Esophagus squamous epithelium (tissue), 4 donors: ENCODE measurements around the gene REX1BD.

Experiments used
- POLR2A ChIP-seq, 4 donors: fragments of 450-650 bp; IDR thresholded peaks; one replicate each; pipeline ENCODE4 v1.6.1; 2017; ENCODE audit warnings: antibody characterized with exemption in 4 of 4, mild to moderate bottlenecking in 4 of 4, moderate library complexity in 3 of 4
- TF ChIP-seq, protein P1 (sequence below), 6 experiments: fragments of 450-650 bp in 4 of 6; fragments of 200-600 bp in 2 of 6; sonication (generic) in 2 of 6; IDR thresholded peaks; one replicate each; pipeline ENCODE4 v1.5.1; 2016 to 2019; ENCODE audit warnings: antibody characterized with exemption in 6 of 6, mild to moderate bottlenecking in 4 of 6, moderate library complexity in 4 of 6

DNA sequence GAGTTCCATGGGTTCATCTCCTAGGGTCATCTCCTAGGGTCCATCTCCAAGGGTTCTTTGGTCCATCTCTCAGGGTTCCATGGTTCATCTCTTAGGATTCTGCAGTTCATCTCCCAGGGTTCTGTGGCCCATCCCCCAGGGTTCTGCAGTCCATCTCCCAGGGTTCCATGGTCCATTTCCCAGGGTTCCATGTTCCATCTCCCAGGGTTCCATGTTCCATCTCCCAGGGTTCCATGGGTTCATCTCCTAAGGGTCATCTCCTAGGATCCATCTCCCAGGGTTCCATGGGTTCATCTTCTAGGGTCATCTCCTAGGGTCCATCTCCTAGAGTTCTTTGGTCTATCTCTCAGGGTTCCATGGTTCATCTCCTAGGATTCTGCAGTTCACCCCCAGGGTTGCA, 29.0 kb downstream of the REX1BD start:
- TF ChIP-seq, protein P1, sequence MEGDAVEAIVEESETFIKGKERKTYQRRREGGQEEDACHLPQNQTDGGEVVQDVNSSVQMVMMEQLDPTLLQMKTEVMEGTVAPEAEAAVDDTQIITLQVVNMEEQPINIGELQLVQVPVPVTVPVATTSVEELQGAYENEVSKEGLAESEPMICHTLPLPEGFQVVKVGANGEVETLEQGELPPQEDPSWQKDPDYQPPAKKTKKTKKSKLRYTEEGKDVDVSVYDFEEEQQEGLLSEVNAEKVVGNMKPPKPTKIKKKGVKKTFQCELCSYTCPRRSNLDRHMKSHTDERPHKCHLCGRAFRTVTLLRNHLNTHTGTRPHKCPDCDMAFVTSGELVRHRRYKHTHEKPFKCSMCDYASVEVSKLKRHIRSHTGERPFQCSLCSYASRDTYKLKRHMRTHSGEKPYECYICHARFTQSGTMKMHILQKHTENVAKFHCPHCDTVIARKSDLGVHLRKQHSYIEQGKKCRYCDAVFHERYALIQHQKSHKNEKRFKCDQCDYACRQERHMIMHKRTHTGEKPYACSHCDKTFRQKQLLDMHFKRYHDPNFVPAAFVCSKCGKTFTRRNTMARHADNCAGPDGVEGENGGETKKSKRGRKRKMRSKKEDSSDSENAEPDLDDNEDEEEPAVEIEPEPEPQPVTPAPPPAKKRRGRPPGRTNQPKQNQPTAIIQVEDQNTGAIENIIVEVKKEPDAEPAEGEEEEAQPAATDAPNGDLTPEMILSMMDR (IDR thresholded peaks at IDR 0.05): no peak
- TF ChIP-seq POLR2A (IDR thresholded peaks at IDR 0.05): no peak
